HFFc6 (cell line): ENCODE data around the gene MASP1. TPM values are rescaled to one million over a fixed set of nuclear protein-coding genes. Genes with fewer than 3 reads are reported as not detected.
"Not testable (repeated sequence)": the region's sequence is repeated elsewhere in the genome, so short reads cannot be mapped to it uniquely, and the experiment has no call there.

Experiments used
- DNase-seq: peaks from one replicate; pipeline ENCODE4 v3.0.0-alpha.2; 2018
- H3K27ac Mint-ChIP-seq: 2 replicates; pipeline ENCODE4 v1.8.0; 2020; ENCODE audit warnings: mild to moderate bottlenecking, mixed read lengths
- H3K27me3 Mint-ChIP-seq: 2 replicates; pipeline ENCODE4 v1.8.0; 2021; ENCODE audit warnings: mild to moderate bottlenecking, moderate library complexity, mixed read lengths; ENCODE audit not compliant: insufficient read depth
- H3K36me3 Mint-ChIP-seq: 2 replicates; pipeline ENCODE4 v1.8.0; 2021; ENCODE audit warnings: low read depth, mixed read lengths
- H3K4me1 Mint-ChIP-seq: 2 replicates; pipeline ENCODE4 v1.8.0; 2020; ENCODE audit warnings: low read depth, mixed read lengths
- H3K4me3 Mint-ChIP-seq: 2 replicates; pipeline ENCODE4 v1.8.0; 2020; ENCODE audit warnings: mild to moderate bottlenecking, moderate library complexity, mixed read lengths
- H3K9me3 Mint-ChIP-seq: 2 replicates; pipeline ENCODE4 v1.8.0; 2020; ENCODE audit warnings: mild to moderate bottlenecking, mixed read lengths
- total RNA-seq, 6 experiments: library from RNA; stranded (reverse); fragmentation: NEBNext Ultra II Directional; extraction: Animal tissue kit (Norgen Biotek cat#: 25700); gene quantifications; 2 replicates in 1 of 6; 3 replicates in 5 of 6; pipeline ENCODE4 v1.2.3, GENCODE V29; 2021
- TF ChIP-seq, protein P1 (sequence below): fragments of 200-600 bp; sonication (generic); IDR thresholded peaks from 2 replicates; pipeline ENCODE4 v1.5.0; 2021; ENCODE audit warnings: antibody characterized with exemption, mild to moderate bottlenecking

The MASP1 gene
- total RNA-seq, 6 experiments from 2014 or later, result 31.5 to 133 (median 101) TPM

- TF ChIP-seq, protein P1, sequence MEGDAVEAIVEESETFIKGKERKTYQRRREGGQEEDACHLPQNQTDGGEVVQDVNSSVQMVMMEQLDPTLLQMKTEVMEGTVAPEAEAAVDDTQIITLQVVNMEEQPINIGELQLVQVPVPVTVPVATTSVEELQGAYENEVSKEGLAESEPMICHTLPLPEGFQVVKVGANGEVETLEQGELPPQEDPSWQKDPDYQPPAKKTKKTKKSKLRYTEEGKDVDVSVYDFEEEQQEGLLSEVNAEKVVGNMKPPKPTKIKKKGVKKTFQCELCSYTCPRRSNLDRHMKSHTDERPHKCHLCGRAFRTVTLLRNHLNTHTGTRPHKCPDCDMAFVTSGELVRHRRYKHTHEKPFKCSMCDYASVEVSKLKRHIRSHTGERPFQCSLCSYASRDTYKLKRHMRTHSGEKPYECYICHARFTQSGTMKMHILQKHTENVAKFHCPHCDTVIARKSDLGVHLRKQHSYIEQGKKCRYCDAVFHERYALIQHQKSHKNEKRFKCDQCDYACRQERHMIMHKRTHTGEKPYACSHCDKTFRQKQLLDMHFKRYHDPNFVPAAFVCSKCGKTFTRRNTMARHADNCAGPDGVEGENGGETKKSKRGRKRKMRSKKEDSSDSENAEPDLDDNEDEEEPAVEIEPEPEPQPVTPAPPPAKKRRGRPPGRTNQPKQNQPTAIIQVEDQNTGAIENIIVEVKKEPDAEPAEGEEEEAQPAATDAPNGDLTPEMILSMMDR, result no peak
- H3K36me3 Mint-ChIP-seq, result peaks cover 56% of the 10 kb centered on the region
- DNase-seq, result no peak
- H3K9me3 Mint-ChIP-seq, result peaks cover 5% of the 10 kb centered on the region; the same call in 1 of the 2 replicates
- no peak overlapping the region for H3K4me3 Mint-ChIP-seq
- peaks cover 57% of the 10 kb centered on the region for H3K4me1 Mint-ChIP-seq
- peaks cover 2% of the 10 kb centered on the region for H3K27me3 Mint-ChIP-seq
- H3K27ac Mint-ChIP-seq, result no peak overlapping the region
Observed at GRCh38 chr3:187242900-187243299, 48.6 kb downstream of the MASP1 start.

GRCh38 chr3:187242435-187242834 is 49.1 kb downstream of the MASP1 start:
- no peak overlapping the region for H3K4me3 Mint-ChIP-seq
- H3K36me3 Mint-ChIP-seq, result peaks cover 56% of the 10 kb centered on the region
- H3K27me3 Mint-ChIP-seq, result peaks cover 2% of the 10 kb centered on the region
- DNase-seq, result peak; percentile 21
- peaks cover 57% of the 10 kb centered on the region for H3K4me1 Mint-ChIP-seq
- TF ChIP-seq, protein P1, result no peak
- no peak overlapping the region for H3K27ac Mint-ChIP-seq
- peaks cover 5% of the 10 kb centered on the region; the same call in 1 of the 2 replicates for H3K9me3 Mint-ChIP-seq

GRCh38 chr3:187238835-187239234 is 52.7 kb downstream of the MASP1 start:
- Mint-ChIP-seq H3K36me3 (peaks cover 52% of the 10 kb centered on the region), H3K4me1 (peaks cover 38% of the 10 kb centered on the region), H3K27ac (peak overlapping the region; percentile 42; the same call in 1 of the 2 replicates)
- not testable (repeated sequence) for H3K4me3 Mint-ChIP-seq, H3K9me3 Mint-ChIP-seq, H3K27me3 Mint-ChIP-seq
- DNase-seq, result peak; percentile 82

DNA sequence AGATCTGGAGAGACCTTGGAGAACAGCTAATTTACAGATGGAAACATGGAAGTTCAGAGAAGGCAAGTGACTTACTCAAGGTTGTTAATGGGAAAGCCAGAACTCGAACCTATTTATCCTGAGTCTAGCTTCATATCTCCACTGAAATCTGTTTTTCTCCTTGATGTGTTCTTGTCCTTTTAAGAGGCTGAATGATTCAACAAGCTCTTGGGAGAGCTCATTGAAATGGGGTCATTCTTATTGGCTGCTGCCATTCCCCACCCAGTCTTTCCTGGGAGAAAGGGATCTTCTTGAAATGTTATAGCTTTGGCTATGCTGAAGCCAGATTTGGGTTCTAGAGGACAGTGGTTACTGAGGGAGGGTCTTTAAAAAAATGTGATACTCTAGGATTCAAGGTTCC is 53.3 kb downstream of the MASP1 start:
- H3K36me3 Mint-ChIP-seq, result peaks cover 52% of the 10 kb centered on the region
- DNase-seq, result no peak
- H3K4me1 Mint-ChIP-seq, result peaks cover 32% of the 10 kb centered on the region
- no peak overlapping the region for H3K27ac Mint-ChIP-seq
- TF ChIP-seq, protein P1, result no peak
- H3K4me3 Mint-ChIP-seq, result no peak overlapping the region
- peaks cover 5% of the 10 kb centered on the region for H3K27me3 Mint-ChIP-seq
- peaks cover 5% of the 10 kb centered on the region; the same call in 1 of the 2 replicates for H3K9me3 Mint-ChIP-seq

DNA sequence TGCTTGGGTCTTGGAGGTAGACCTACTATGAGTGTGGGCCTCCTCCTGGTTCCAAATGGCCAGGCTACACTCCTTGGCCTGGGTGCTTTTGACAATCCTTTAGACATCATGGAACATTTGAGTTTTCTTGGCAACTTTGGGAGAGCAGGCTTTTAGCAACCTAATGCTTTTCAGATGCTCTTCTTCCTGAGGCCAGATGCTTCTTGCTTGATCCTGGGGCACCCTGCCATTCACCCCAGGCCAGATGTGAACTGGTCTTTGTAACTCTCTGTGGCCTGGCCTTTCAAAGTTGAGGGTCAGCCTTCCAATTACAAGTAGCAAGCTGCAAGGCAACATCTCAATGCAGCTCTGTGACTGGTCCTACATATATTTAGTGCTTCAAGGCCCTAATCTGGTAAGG is 53.8 kb downstream of the MASP1 start:
- Mint-ChIP-seq H3K4me1 (peaks cover 29% of the 10 kb centered on the region), H3K27me3 (peaks cover 5% of the 10 kb centered on the region), H3K9me3 (peaks cover 5% of the 10 kb centered on the region; the same call in 1 of the 2 replicates), H3K36me3 (peaks cover 52% of the 10 kb centered on the region), H3K4me3 (no peak overlapping the region), H3K27ac (no peak overlapping the region; the same call in 1 of the 2 replicates)
- TF ChIP-seq, protein P1, result no peak
- no peak for DNase-seq

- Mint-ChIP-seq H3K4me3 (no peak overlapping the region), H3K4me1 (peaks cover 29% of the 10 kb centered on the region), H3K27me3 (peaks cover 5% of the 10 kb centered on the region), H3K27ac (peak overlapping the region; percentile 35; the same call in 1 of the 2 replicates), H3K36me3 (peaks cover 49% of the 10 kb centered on the region), H3K9me3 (peaks cover 5% of the 10 kb centered on the region; the same call in 1 of the 2 replicates)
- no peak for DNase-seq
- TF ChIP-seq, protein P1, result no peak
Observed at GRCh38 chr3:187236962-187237361, 54.6 kb downstream of the MASP1 start.
